Vagina (tissue), 2 donors: Measurements from ENCODE around the gene ABAT. TPM values are rescaled to one million over a fixed set of nuclear protein-coding genes. Genes with fewer than 3 reads are reported as not detected.

ENCODE experiments used
- DNase-seq, 2 donors: peaks; one replicate each; pipeline ENCODE4 v3.0.0-alpha.2; 2017; ENCODE audit errors: extremely low spot score in 2 of 2
- H3K27ac ChIP-seq: fragments of 200-600 bp; sonication (generic); one replicate; pipeline ENCODE4 v1.5.1; 2019
- H3K27me3 ChIP-seq: fragments of 200-600 bp; sonication (generic); one replicate; pipeline ENCODE4 v1.5.1; 2019
- H3K36me3 ChIP-seq, 2 donors: fragments of 200-600 bp; sonication (generic); one replicate each; pipeline ENCODE4 v1.5.1; 2017 to 2019
- H3K4me1 ChIP-seq: fragments of 200-600 bp; sonication (generic); one replicate; pipeline ENCODE4 v1.5.1; 2019
- H3K4me3 ChIP-seq, 2 donors: fragments of 200-600 bp; sonication (generic); 1 replicate in 1 of 2; 2 replicates in 1 of 2; pipeline ENCODE4 v1.5.1; 2016 to 2019
- H3K9me3 ChIP-seq: fragments of 200-600 bp; sonication (generic); one replicate; pipeline ENCODE4 v1.5.1; 2019
- CTCF ChIP-seq, 3 experiments: fragments of 450-650 bp in 2 of 3; fragments of 200-600 bp in 1 of 3; sonication (generic) in 1 of 3; IDR thresholded peaks; one replicate each; pipeline ENCODE4 v1.5.1; 2017 to 2019; ENCODE audit warnings: antibody characterized with exemption in 3 of 3, mild to moderate bottlenecking in 2 of 3, moderate library complexity in 2 of 3
- POLR2A ChIP-seq, 2 donors: fragments of 450-650 bp; IDR thresholded peaks; one replicate each; pipeline ENCODE4 v1.6.1; 2017; ENCODE audit warnings: antibody characterized with exemption in 2 of 2, mild to moderate bottlenecking in 2 of 2, moderate library complexity in 2 of 2
- POLR2AphosphoS5 ChIP-seq, 2 donors: sonication (generic); formaldehyde crosslinking; IDR thresholded peaks; one replicate each; pipeline ENCODE4 v1.9.0; 2017; ENCODE audit warnings: antibody characterized with exemption in 2 of 2, mild to moderate bottlenecking in 2 of 2, low read depth in 1 of 2; ENCODE audit not compliant: insufficient read depth in 1 of 2
- intact Hi-C: fragments of 100-400 bp; cut with DNase I; formaldehyde crosslinking; loops from one replicate; pipeline ENCODE4 v1.15.1; 2023
- total RNA-seq: library from RNA; depleted of rRNA; stranded (reverse); fragments of >200 nt; gene quantifications from one replicate; pipeline ENCODE4 v1.2.3, GENCODE V29; 2016

The ABAT gene
- 3.9 TPM for total RNA-seq

GRCh38 chr16:8674413-8675022 is at the start of gene ABAT:
Gene ABAT (plus strand): TSS chr16:8674617. CDS start chr16:8735740, 61,123 bp downstream.
- intact Hi-C loops, result no loop called here
- Histone ChIP-seq H3K27ac (no peak within 1 kb of the TSS), H3K4me3 (peak within 1 kb of the TSS; percentile 56 to 59), H3K4me1 (peaks cover 10% of the 10 kb centered on the region), H3K9me3 (no peaks in the 10 kb centered on the region), H3K27me3 (no peaks in the 10 kb centered on the region), H3K36me3 (no peaks in the 10 kb centered on the region)
- TF ChIP-seq CTCF (IDR thresholded peaks at IDR 0.05) (no peak), POLR2A (IDR thresholded peaks at IDR 0.05) (no peak), POLR2AphosphoS5 (IDR thresholded peaks at IDR 0.05; ENCODE audit: insufficient read depth in 1 of 2, low read depth in 1 of 2) (peak; percentile 20 to 47)
- peak in 1 of 2 donors; percentile 90 for DNase-seq

- no peak overlapping the region for H3K4me3 ChIP-seq
- no peaks in the 10 kb centered on the region for H3K9me3 ChIP-seq
- H3K27ac ChIP-seq, result no peak overlapping the region
- TF ChIP-seq CTCF (IDR thresholded peaks at IDR 0.05) (no peak), POLR2A (IDR thresholded peaks at IDR 0.05) (no peak), POLR2AphosphoS5 (IDR thresholded peaks at IDR 0.05; ENCODE audit: insufficient read depth in 1 of 2, low read depth in 1 of 2) (no peak)
- H3K27me3 ChIP-seq, result no peaks in the 10 kb centered on the region
- peaks cover 19% of the 10 kb centered on the region for H3K4me1 ChIP-seq
- intact Hi-C loops, result no loop called here
- H3K36me3 ChIP-seq, result peaks cover 0 to 52% of the 10 kb centered on the region in 2 donors
- no peak for DNase-seq
These were observed 48.8 kb upstream of the ABAT start for GRCh38 chr16:8625491-8626087.

GRCh38 chr16:8626946-8627345 is 47.5 kb upstream of the ABAT start:
- Histone ChIP-seq H3K27me3 (no peaks in the 10 kb centered on the region), H3K4me3 (no peak overlapping the region), H3K4me1 (peaks cover 19% of the 10 kb centered on the region), H3K9me3 (no peaks in the 10 kb centered on the region), H3K36me3 (peaks cover 0 to 65% of the 10 kb centered on the region in 2 donors), H3K27ac (no peak overlapping the region)
- no peak for TF ChIP-seq CTCF (IDR thresholded peaks at IDR 0.05)
- TF ChIP-seq POLR2A (IDR thresholded peaks at IDR 0.05), result no peak
- TF ChIP-seq POLR2AphosphoS5 (IDR thresholded peaks at IDR 0.05; ENCODE audit: insufficient read depth in 1 of 2, low read depth in 1 of 2), result no peak
- intact Hi-C loops, result no loop called here
- no peak for DNase-seq

GRCh38 chr16:8627456-8627855 is 47.0 kb upstream of the ABAT start:
- Histone ChIP-seq H3K9me3 (no peaks in the 10 kb centered on the region), H3K27ac (no peak overlapping the region), H3K4me3 (no peak overlapping the region), H3K4me1 (peaks cover 14% of the 10 kb centered on the region), H3K27me3 (no peaks in the 10 kb centered on the region), H3K36me3 (peaks cover 0 to 70% of the 10 kb centered on the region in 2 donors)
- no peak for DNase-seq
- intact Hi-C loops, result no loop called here
- TF ChIP-seq POLR2A (IDR thresholded peaks at IDR 0.05), result no peak
- TF ChIP-seq POLR2AphosphoS5 (IDR thresholded peaks at IDR 0.05; ENCODE audit: insufficient read depth in 1 of 2, low read depth in 1 of 2), result no peak
- TF ChIP-seq CTCF (IDR thresholded peaks at IDR 0.05), result no peak
